HepG2 (cell line): ENCODE data around the gene KCNMA1. TPM values are rescaled to one million over a fixed set of nuclear protein-coding genes. Genes with fewer than 3 reads are reported as not detected.

ENCODE experiments used
- ATAC-seq: fragments of 200-7000 bp; cut with Tn5 transposase; 3 replicates; pipeline ENCODE4 v1.9.1; 2020; ENCODE audit warnings: mild to moderate bottlenecking, moderate library complexity
- BruUV-seq: library from RNA; stranded (reverse); fragments of 400-500 nt; replicated peaks from 2 replicates; lab custom pipeline; 2021; lab: Mats Ljungman, UMichigan
- CTCF ChIA-PET: fragments of 300-600 bp; formaldehyde crosslinking; extraction: SDS; loops from one replicate; lab custom pipeline; 2021; ENCODE audit warnings: low total read pairs, inconsistent platforms, low intra/inter-chr PET ratio; lab: Yijun Ruan, JAX
- POLR2A ChIA-PET: fragments of 350-600 bp; sonication (Branson Sonifier 250); formaldehyde crosslinking; loops from one replicate; lab custom pipeline; 2020; ENCODE audit warnings: antibody characterized with exemption, inconsistent platforms; lab: Yijun Ruan, JAX
- DNase-seq: peaks from one replicate; pipeline ENCODE4 v3.0.0-alpha.2; 2015; ENCODE audit warnings: low spot score
- FAIRE-seq: peaks from 3 replicates; lab custom pipeline; 2011; peaks lifted over from hg19 to GRCh38; lab: Jason Lieb, UNC
- H2AFZ ChIP-seq: one replicate; pipeline ENCODE4 v1.6.1; 2011; ENCODE audit warnings: low read length, inconsistent platforms
- H3K27ac ChIP-seq: fragments of 300-600 bp; 3 replicates; pipeline ENCODE4 v1.8.0; 2011; ENCODE audit warnings: mixed run types, mild to moderate bottlenecking, mixed read lengths, low read length, inconsistent platforms; ENCODE audit not compliant: insufficient read depth; ENCODE audit errors: extremely low read length
- H3K27me3 ChIP-seq, 2 experiments: fragments of 200-600 bp in 1 of 2; 2 replicates in 1 of 2; 3 replicates in 1 of 2; pipeline versions ENCODE4 v1.6.0 to v1.8.0; 2011; ENCODE audit warnings: low read length in 2 of 2, mild to moderate bottlenecking in 2 of 2, moderate library complexity in 2 of 2, inconsistent platforms in 1 of 2; ENCODE audit not compliant: insufficient read depth in 2 of 2, control insufficient read depth in 1 of 2
- H3K36me3 ChIP-seq, 2 experiments: fragments of 200-600 bp in 1 of 2; replicated peaks in 1 of 2; 2 replicates in 1 of 2; 3 replicates in 1 of 2; pipeline versions ENCODE4 v1.5.1 to v1.8.0; 2011; ENCODE audit warnings: low read length in 2 of 2, inconsistent platforms in 1 of 2; ENCODE audit not compliant: insufficient read depth in 2 of 2, control insufficient read depth in 1 of 2
- H3K4me1 ChIP-seq: 2 replicates; pipeline ENCODE4 v1.5.1; 2012; ENCODE audit warnings: low read length, inconsistent platforms; ENCODE audit not compliant: insufficient read depth
- H3K4me2 ChIP-seq: 2 replicates; pipeline ENCODE4 v1.6.0; 2011; ENCODE audit warnings: low read depth, low read length, inconsistent platforms
- H3K4me3 ChIP-seq, 3 experiments: fragments of 200-600 bp in 1 of 3; sonication (generic), shearing (Covaris generic) in 1 of 3; replicated peaks in 1 of 3; 2 replicates each; pipeline ENCODE4 v1.5.1; 2011 to 2016; ENCODE audit warnings: low read length in 3 of 3, inconsistent platforms in 2 of 3, low read depth in 2 of 3, mild to moderate bottlenecking in 2 of 3, control low read depth in 1 of 3, mixed read lengths in 1 of 3; ENCODE audit not compliant: insufficient read depth in 1 of 3
- H3K79me2 ChIP-seq: one replicate; pipeline ENCODE4 v1.6.1; 2011; ENCODE audit warnings: low read length, inconsistent platforms; ENCODE audit not compliant: insufficient read depth
- H3K9ac ChIP-seq: 2 replicates; pipeline ENCODE4 v1.6.0; 2011; ENCODE audit warnings: mild to moderate bottlenecking, low read depth, low read length, inconsistent platforms; ENCODE audit not compliant: insufficient read depth
- H3K9me3 ChIP-seq: 2 replicates; pipeline ENCODE4 v1.5.1; 2012; ENCODE audit warnings: mild to moderate bottlenecking, low read length
- H4K20me1 ChIP-seq: 2 replicates; pipeline ENCODE4 v1.6.0; 2011; ENCODE audit warnings: inconsistent platforms, mild to moderate bottlenecking, low read length, moderate library complexity; ENCODE audit not compliant: insufficient read depth
- ELF4 ChIP-seq: sonication (generic); formaldehyde crosslinking; IDR thresholded peaks from 2 replicates; pipeline ENCODE4 v1.5.0; 2020; ENCODE audit warnings: missing genetic modification reagents, mild to moderate bottlenecking, moderate library complexity, borderline replicate concordance
- FOXC1 ChIP-seq: sonication (generic); formaldehyde crosslinking; IDR thresholded peaks from 2 replicates; pipeline ENCODE4 v1.8.0; 2022; ENCODE audit warnings: mild to moderate bottlenecking, missing genetic modification reagents, borderline replicate concordance
- GLI4 ChIP-seq: sonication (generic); formaldehyde crosslinking; IDR thresholded peaks from 2 replicates; pipeline ENCODE4 v1.5.1; 2020; ENCODE audit warnings: missing genetic modification reagents, mild to moderate bottlenecking, moderate library complexity, borderline replicate concordance
- JUND ChIP-seq: sonication (generic); formaldehyde crosslinking; IDR thresholded peaks from 2 replicates; pipeline ENCODE4 v1.8.0; 2022; ENCODE audit warnings: mild to moderate bottlenecking, missing genetic modification reagents
- PCBP2 ChIP-seq: fragments of 200-400 bp; formaldehyde crosslinking; optimal IDR thresholded peaks from 2 replicates; pipeline ENCODE3; 2018; ENCODE audit warnings: low read length, low read depth; ENCODE audit not compliant: poor library complexity, severe bottlenecking
- PHF5A ChIP-seq: IDR thresholded peaks from one replicate; pipeline ENCODE4 v1.6.1; 2018; ENCODE audit warnings: low read depth, missing genetic modification reagents; ENCODE audit not compliant: unreplicated experiment
- SRY ChIP-seq: sonication (generic); formaldehyde crosslinking; IDR thresholded peaks from 2 replicates; pipeline ENCODE4 v1.8.0; 2022; ENCODE audit warnings: mild to moderate bottlenecking, missing genetic modification reagents
- TCF7 ChIP-seq: sonication (generic); IDR thresholded peaks from 2 replicates; pipeline ENCODE4 v1.6.1; 2016; ENCODE audit warnings: antibody characterized with exemption, low read depth
- ZMAT3 ChIP-seq: sonication (generic); formaldehyde crosslinking; conservative IDR thresholded peaks from 2 replicates; pipeline ENCODE4 v1.7.0; 2021; ENCODE audit warnings: missing genetic modification reagents
- ZNF138 ChIP-seq: sonication (generic); formaldehyde crosslinking; IDR thresholded peaks from 2 replicates; pipeline ENCODE4 v1.5.0; 2020; ENCODE audit warnings: mild to moderate bottlenecking, low read depth, missing genetic modification reagents
- ZNF589 ChIP-seq: sonication (generic); formaldehyde crosslinking; conservative IDR thresholded peaks from 2 replicates; pipeline ENCODE4 v1.8.0; 2022; ENCODE audit warnings: mild to moderate bottlenecking, moderate library complexity, missing genetic modification reagents
- WGBS: methylation state at CpG from one replicate; pipeline ENCODE4 v1.1.6; 2017; ENCODE audit warnings: low lambda C conversion rate; 5-methylcytosine and 5-hydroxymethylcytosine counted together
- in situ Hi-C: cut with HindIII; loops from 2 replicates; pipeline ENCODE4 v1.10.0; 2017; ENCODE audit warnings: low pct_unique_long_range_greater_than_20kb; ENCODE audit not compliant: extremely low pct_ligation_motif_present
- intact Hi-C: fragments of 100-400 bp; cut with micrococcal nuclease; formaldehyde crosslinking; loops from one replicate; pipeline ENCODE4 v1.10.0; 2022; ENCODE audit not compliant: unreplicated experiment
- polyA plus RNA-seq, 8 experiments: library from polyadenylated mRNA; depleted of rRNA in 3 of 8; stranded (reverse) in 7 of 8; unstranded in 1 of 8; fragments of >200 nt; fragmentation: Illumina TruSeq in 4 of 8; extraction: Trizol in 4 of 8; gene quantifications; 2 replicates each; pipeline versions ENCODE4 v1.2.1 to v1.2.3, GENCODE V29; 2011 to 2016; ENCODE audit warnings: low read depth in 4 of 8, missing spikeins in 1 of 8, mixed read lengths in 1 of 8; ENCODE audit not compliant: insufficient read depth in 1 of 8
- total RNA-seq, 5 experiments: library from RNA; depleted of rRNA; stranded (reverse); fragments of >200 nt; fragmentation: Illumina TruSeq; extraction: Trizol; gene quantifications; 2 replicates each; pipeline ENCODE4 v1.2.3, GENCODE V29; 2016; ENCODE audit warnings: low read depth in 1 of 5
- TF ChIP-seq, protein P1 (sequence below): IDR thresholded peaks from 2 replicates; pipeline ENCODE4 v1.6.1; 2016; ENCODE audit warnings: control low read depth
- TF ChIP-seq, protein P2 (sequence below): sonication (generic); formaldehyde crosslinking; IDR thresholded peaks from 2 replicates; pipeline ENCODE4 v1.8.0; 2022; ENCODE audit warnings: mild to moderate bottlenecking, missing genetic modification reagents; ENCODE audit not compliant: insufficient replicate concordance
- TF ChIP-seq, protein P3 (sequence below): sonication (generic); formaldehyde crosslinking; IDR thresholded peaks from 2 replicates; pipeline ENCODE4 v1.5.0; 2020; ENCODE audit warnings: mild to moderate bottlenecking, missing genetic modification reagents

Gene KCNMA1
- total and polyA plus RNA-seq, 2 of the 13 experiments (the other 11 are each of a cell fraction or from before 2014, with no cell fraction given) = 0.02 TPM; not detected in 1

DNA sequence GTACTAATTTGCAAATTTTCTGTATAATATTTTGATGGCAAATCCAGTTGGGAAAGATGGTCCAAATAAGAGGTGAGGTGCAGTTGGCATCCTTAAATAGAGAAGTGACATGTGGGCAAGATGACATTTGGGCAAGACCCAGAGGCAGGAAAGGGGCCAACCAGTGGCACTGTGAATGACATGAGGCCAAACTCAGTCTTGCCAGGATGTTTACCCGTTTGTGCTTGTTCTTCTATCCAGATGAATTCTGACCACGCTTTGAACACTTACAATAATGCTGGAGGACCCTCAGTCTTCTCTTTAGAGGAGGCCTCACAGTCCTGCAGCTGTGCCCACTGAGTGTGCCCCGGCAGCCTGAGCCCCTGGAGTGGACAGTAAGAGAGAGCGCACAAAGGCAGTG lies 45.1 kb downstream of the KCNMA1 start:
- H3K4me3 ChIP-seq = no peak overlapping the region
- H3K9me3 ChIP-seq = no peaks in the 10 kb centered on the region
- no peak overlapping the region for H2AFZ ChIP-seq
- H3K27me3 ChIP-seq = peaks cover 2 to 5% of the 10 kb centered on the region in 2 experiments; a peak in 3 of 5 replicates
- TF ChIP-seq PCBP2 = no peak
- TF ChIP-seq ZNF138 = no peak
- TF ChIP-seq, protein P1, sequence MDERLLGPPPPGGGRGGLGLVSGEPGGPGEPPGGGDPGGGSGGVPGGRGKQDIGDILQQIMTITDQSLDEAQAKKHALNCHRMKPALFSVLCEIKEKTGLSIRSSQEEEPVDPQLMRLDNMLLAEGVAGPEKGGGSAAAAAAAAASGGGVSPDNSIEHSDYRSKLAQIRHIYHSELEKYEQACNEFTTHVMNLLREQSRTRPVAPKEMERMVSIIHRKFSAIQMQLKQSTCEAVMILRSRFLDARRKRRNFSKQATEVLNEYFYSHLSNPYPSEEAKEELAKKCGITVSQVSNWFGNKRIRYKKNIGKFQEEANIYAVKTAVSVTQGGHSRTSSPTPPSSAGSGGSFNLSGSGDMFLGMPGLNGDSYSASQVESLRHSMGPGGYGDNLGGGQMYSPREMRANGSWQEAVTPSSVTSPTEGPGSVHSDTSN (CRISPR knock-in tag) = no peak
- TF ChIP-seq, all 625 proteins: peak for 0
- Histone ChIP-seq H3K4me2 (no peak overlapping the region), H3K27ac (no peak overlapping the region), H3K9ac (no peak overlapping the region), H3K79me2 (no peaks in the 10 kb centered on the region), H3K36me3 (no peaks in the 10 kb centered on the region), H4K20me1 (no peaks in the 10 kb centered on the region), H3K4me1 (no peaks in the 10 kb centered on the region)
- no peak for FAIRE-seq
- CTCF ChIA-PET = no interaction called here
- ATAC-seq = no peak
- POLR2A ChIA-PET = no interaction called here
- intact Hi-C loops = no loop called here
- 42% methylated on average over 4 of the region's 4 CpGs for WGBS
- BruUV-seq = no TSS peak
- in situ Hi-C loops = no loop called here
- no peak for DNase-seq

DNA sequence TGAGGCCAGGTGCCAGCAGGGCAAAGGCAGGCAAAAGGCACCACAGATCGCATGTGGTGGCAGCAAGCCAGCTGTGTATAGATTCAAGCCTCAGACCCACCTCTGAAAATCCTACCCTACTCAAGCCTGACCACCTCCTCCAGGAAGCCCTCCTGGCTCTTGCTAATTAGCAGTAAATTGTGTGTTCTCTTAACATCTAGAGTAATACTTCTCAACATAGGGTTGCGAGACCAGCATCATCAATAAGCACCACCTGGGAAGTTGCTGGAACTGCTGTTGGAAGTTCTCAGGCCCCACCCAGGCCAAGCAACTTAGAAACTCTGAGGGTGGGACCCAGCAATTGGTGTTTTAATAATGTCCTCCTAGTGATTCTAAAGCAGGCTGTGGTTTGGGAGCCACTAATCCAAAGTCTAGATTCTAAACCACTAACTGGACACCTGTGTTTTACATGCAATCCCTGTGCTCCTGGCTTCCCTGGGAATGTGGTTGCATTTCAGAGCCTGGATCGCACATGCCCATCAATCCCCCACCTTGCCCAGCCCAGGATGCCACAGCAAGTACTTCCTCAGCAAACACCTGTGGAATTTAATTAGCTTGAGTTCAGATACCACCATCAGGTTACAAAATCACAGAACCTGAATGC lies 46.2 kb downstream of the KCNMA1 start:
- BruUV-seq = no TSS peak
- TF ChIP-seq JUND (CRISPR knock-in tag) (no peak), TCF7 (no peak), SRY (CRISPR knock-in tag) (no peak), ELF4 (CRISPR knock-in tag) (no peak), PHF5A (CRISPR knock-in tag) (no peak), FOXC1 (CRISPR knock-in tag) (no peak), ZMAT3 (no peak), ZNF589 (CRISPR knock-in tag) (no peak), GLI4 (CRISPR knock-in tag) (no peak)
- TF ChIP-seq, protein P2, sequence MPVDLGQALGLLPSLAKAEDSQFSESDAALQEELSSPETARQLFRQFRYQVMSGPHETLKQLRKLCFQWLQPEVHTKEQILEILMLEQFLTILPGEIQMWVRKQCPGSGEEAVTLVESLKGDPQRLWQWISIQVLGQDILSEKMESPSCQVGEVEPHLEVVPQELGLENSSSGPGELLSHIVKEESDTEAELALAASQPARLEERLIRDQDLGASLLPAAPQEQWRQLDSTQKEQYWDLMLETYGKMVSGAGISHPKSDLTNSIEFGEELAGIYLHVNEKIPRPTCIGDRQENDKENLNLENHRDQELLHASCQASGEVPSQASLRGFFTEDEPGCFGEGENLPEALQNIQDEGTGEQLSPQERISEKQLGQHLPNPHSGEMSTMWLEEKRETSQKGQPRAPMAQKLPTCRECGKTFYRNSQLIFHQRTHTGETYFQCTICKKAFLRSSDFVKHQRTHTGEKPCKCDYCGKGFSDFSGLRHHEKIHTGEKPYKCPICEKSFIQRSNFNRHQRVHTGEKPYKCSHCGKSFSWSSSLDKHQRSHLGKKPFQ = no peak
- TF ChIP-seq, protein P3, sequence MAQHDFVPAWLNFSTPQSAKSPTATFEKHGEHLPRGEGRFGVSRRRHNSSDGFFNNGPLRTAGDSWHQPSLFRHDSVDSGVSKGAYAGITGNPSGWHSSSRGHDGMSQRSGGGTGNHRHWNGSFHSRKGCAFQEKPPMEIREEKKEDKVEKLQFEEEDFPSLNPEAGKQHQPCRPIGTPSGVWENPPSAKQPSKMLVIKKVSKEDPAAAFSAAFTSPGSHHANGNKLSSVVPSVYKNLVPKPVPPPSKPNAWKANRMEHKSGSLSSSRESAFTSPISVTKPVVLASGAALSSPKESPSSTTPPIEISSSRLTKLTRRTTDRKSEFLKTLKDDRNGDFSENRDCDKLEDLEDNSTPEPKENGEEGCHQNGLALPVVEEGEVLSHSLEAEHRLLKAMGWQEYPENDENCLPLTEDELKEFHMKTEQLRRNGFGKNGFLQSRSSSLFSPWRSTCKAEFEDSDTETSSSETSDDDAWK (CRISPR knock-in tag) = no peak

More for the DNA sequence above, 46.2 kb downstream of the KCNMA1 start:
- Histone ChIP-seq H3K36me3 (no peaks in the 10 kb centered on the region), H3K4me3 (no peak overlapping the region), H3K79me2 (no peaks in the 10 kb centered on the region), H3K4me1 (no peaks in the 10 kb centered on the region), H3K9ac (no peak overlapping the region), H3K27me3 (peaks cover 3 to 8% of the 10 kb centered on the region in 2 experiments; a peak in 4 of 5 replicates), H3K9me3 (no peaks in the 10 kb centered on the region), H4K20me1 (no peaks in the 10 kb centered on the region), H3K4me2 (no peak overlapping the region), H2AFZ (no peak overlapping the region), H3K27ac (no peak overlapping the region)
- DNase-seq (no peak), FAIRE-seq (no peak), ATAC-seq (no peak)
- POLR2A ChIA-PET = no interaction called here
- WGBS = 89% methylated on average over 1 of the region's 3 CpGs
- in situ Hi-C loops = no loop called here
- CTCF ChIA-PET = no interaction called here
- intact Hi-C loops = no loop called here
